GM12878 (cell line): ENCODE results near the gene TSHR.

ENCODE experiments used
- CEBPB ChIP-seq, 2 experiments: fragments of 150-350 bp in 1 of 2; IDR thresholded peaks; 2 replicates each; pipeline ENCODE4 v1.6.1; 2012 to 2014; ENCODE audit warnings: low read depth in 2 of 2, low read length in 2 of 2, borderline replicate concordance in 1 of 2, inconsistent platforms in 1 of 2
- CHD1 ChIP-seq: IDR thresholded peaks from 2 replicates; pipeline ENCODE4 v1.6.1; 2012; ENCODE audit warnings: low read depth, low read length, improper control_type of control experiment
- EZH2 ChIP-seq: IDR thresholded peaks from 2 replicates; pipeline ENCODE4 v1.6.1; 2012; ENCODE audit warnings: low read depth, mild to moderate bottlenecking, control low read depth, inconsistent platforms, low read length, borderline replicate concordance; ENCODE audit not compliant: control insufficient read depth
- KDM1A ChIP-seq: fragments of 200-600 bp; sonication (generic); IDR thresholded peaks from 2 replicates; pipeline ENCODE4 v1.6.1; 2016; ENCODE audit warnings: borderline replicate concordance
- SUZ12 ChIP-seq: fragments of 200-600 bp; sonication (generic); IDR thresholded peaks from one replicate; pipeline ENCODE4 v1.6.1; 2018; ENCODE audit warnings: antibody characterized with exemption, mild to moderate bottlenecking; ENCODE audit not compliant: unreplicated experiment
- TBL1XR1 ChIP-seq: IDR thresholded peaks from 2 replicates; pipeline ENCODE4 v1.6.1; 2012; ENCODE audit warnings: low read depth, low read length, improper control_type of control experiment
- ZNF622 ChIP-seq: fragments of 450-650 bp; IDR thresholded peaks from 2 replicates; pipeline ENCODE4 v1.6.1; 2017; ENCODE audit warnings: mild to moderate bottlenecking, inconsistent platforms
- TF ChIP-seq, protein P1 (sequence below), 3 experiments: IDR thresholded peaks in 2 of 3; conservative IDR thresholded peaks in 1 of 3; 2 replicates each; pipeline ENCODE4 v1.5.1; 2011; ENCODE audit warnings: low read depth in 3 of 3, low read length in 3 of 3, mild to moderate bottlenecking in 3 of 3, control low read depth in 2 of 3, moderate library complexity in 2 of 3, inconsistent platforms in 1 of 3, mixed read lengths in 1 of 3; ENCODE audit not compliant: control insufficient read depth in 2 of 3, insufficient read depth in 1 of 3; ENCODE audit errors: extremely low read depth in 1 of 3
- TF ChIP-seq, protein P2 (sequence below): IDR thresholded peaks from 2 replicates; pipeline ENCODE4 v1.6.1; 2012; ENCODE audit warnings: mild to moderate bottlenecking, low read depth, low read length
- TF ChIP-seq, protein P3 (sequence below): fragments of 450-650 bp; IDR thresholded peaks from 2 replicates; pipeline ENCODE4 v1.6.1; 2018; ENCODE audit warnings: borderline replicate concordance, mild to moderate bottlenecking; ENCODE audit not compliant: partially characterized antibody

DNA sequence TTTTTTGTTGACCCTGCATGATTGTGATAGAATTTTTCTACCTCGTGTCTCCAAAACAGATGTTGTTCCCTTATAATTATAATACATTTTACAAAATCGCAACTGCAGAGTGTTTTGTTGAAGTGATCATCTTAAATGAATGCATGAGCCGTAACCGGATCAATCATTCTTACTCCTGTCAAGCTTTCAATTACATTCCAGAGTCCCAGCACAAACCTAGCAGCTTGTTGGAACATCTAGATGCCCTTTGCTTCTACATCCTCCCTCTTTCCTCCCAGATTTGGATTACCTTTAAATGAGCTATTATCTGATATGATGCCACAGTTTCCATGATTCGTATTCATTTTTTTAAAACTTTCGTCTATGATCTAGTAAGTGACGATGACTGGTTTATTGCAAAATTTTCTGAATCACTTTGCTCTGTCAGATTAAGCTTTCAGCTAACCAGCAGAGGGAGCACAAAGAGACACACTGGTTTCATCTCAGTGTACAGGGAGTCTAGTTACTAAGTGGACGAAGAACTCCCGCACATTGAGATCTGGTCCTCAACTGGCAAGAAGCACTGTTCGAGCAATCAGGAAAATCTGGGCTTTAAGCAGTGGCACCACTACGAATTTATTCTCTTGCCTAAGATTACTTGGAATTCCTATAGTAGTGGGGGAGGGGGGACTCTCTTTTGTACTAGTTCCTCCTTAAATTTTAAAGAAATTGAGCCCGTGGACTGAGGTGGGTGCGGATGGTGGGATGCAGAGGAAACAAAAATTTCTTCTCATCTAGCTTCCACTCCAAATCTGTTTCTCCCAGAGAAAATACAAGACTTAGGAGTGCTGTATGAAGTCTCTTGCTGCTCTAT is 40.9 kb downstream of the TSHR start:
- TF ChIP-seq, protein P1, sequence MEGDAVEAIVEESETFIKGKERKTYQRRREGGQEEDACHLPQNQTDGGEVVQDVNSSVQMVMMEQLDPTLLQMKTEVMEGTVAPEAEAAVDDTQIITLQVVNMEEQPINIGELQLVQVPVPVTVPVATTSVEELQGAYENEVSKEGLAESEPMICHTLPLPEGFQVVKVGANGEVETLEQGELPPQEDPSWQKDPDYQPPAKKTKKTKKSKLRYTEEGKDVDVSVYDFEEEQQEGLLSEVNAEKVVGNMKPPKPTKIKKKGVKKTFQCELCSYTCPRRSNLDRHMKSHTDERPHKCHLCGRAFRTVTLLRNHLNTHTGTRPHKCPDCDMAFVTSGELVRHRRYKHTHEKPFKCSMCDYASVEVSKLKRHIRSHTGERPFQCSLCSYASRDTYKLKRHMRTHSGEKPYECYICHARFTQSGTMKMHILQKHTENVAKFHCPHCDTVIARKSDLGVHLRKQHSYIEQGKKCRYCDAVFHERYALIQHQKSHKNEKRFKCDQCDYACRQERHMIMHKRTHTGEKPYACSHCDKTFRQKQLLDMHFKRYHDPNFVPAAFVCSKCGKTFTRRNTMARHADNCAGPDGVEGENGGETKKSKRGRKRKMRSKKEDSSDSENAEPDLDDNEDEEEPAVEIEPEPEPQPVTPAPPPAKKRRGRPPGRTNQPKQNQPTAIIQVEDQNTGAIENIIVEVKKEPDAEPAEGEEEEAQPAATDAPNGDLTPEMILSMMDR (IDR thresholded peaks at IDR 0.05 in 2 of 3, conservative IDR thresholded peaks at IDR 0.05 in 1 of 3; ENCODE audit: control insufficient read depth in 2 of 3, extremely low read depth in 1 of 3, insufficient read depth in 1 of 3, low read depth in 3 of 3, low read length in 3 of 3) = peak; percentile 53 to 59 (median 56)
- no peak for TF ChIP-seq CEBPB (IDR thresholded peaks at IDR 0.05; ENCODE audit: borderline replicate concordance in 1 of 2, low read depth in 2 of 2, low read length in 2 of 2)
- TF ChIP-seq, protein P2, sequence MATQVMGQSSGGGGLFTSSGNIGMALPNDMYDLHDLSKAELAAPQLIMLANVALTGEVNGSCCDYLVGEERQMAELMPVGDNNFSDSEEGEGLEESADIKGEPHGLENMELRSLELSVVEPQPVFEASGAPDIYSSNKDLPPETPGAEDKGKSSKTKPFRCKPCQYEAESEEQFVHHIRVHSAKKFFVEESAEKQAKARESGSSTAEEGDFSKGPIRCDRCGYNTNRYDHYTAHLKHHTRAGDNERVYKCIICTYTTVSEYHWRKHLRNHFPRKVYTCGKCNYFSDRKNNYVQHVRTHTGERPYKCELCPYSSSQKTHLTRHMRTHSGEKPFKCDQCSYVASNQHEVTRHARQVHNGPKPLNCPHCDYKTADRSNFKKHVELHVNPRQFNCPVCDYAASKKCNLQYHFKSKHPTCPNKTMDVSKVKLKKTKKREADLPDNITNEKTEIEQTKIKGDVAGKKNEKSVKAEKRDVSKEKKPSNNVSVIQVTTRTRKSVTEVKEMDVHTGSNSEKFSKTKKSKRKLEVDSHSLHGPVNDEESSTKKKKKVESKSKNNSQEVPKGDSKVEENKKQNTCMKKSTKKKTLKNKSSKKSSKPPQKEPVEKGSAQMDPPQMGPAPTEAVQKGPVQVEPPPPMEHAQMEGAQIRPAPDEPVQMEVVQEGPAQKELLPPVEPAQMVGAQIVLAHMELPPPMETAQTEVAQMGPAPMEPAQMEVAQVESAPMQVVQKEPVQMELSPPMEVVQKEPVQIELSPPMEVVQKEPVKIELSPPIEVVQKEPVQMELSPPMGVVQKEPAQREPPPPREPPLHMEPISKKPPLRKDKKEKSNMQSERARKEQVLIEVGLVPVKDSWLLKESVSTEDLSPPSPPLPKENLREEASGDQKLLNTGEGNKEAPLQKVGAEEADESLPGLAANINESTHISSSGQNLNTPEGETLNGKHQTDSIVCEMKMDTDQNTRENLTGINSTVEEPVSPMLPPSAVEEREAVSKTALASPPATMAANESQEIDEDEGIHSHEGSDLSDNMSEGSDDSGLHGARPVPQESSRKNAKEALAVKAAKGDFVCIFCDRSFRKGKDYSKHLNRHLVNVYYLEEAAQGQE = no peak
- TF ChIP-seq KDM1A = no peak
- TF ChIP-seq TBL1XR1 = no peak
- no peak for TF ChIP-seq CHD1
- no peak for TF ChIP-seq ZNF622
- TF ChIP-seq, protein P3, sequence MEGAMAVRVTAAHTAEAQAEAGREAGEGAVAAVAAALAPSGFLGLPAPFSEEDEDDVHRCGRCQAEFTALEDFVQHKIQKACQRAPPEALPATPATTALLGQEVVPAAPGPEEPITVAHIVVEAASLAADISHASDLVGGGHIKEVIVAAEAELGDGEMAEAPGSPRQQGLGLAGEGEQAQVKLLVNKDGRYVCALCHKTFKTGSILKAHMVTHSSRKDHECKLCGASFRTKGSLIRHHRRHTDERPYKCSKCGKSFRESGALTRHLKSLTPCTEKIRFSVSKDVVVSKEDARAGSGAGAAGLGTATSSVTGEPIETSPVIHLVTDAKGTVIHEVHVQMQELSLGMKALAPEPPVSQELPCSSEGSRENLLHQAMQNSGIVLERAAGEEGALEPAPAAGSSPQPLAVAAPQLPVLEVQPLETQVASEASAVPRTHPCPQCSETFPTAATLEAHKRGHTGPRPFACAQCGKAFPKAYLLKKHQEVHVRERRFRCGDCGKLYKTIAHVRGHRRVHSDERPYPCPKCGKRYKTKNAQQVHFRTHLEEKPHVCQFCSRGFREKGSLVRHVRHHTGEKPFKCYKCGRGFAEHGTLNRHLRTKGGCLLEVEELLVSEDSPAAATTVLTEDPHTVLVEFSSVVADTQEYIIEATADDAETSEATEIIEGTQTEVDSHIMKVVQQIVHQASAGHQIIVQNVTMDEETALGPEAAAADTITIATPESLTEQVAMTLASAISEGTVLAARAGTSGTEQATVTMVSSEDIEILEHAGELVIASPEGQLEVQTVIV = no peak
- no peak for TF ChIP-seq SUZ12
- TF ChIP-seq EZH2 = no peak
